PC-3 (cell line): ENCODE data around the gene USP32. TPM values are rescaled to one million over a fixed set of nuclear protein-coding genes. Genes with fewer than 3 reads are reported as not detected.
A peak's percentile ranks its signal among the peaks of the same experiment; 100 is the strongest.

Experiments
- ATAC-seq: fragments of 200-7000 bp; cut with Tn5 transposase; 2 replicates; pipeline ENCODE4 v1.9.1; 2020; ENCODE audit warnings: mild to moderate bottlenecking, moderate library complexity
- BruUV-seq: library from RNA; stranded (reverse); fragments of 400-500 nt; replicated peaks from 2 replicates; lab custom pipeline; 2021; lab: Mats Ljungman, UMichigan
- CTCF ChIA-PET: fragments of 300-600 bp; sonication (Branson Sonifier 250); formaldehyde crosslinking; loops from one replicate; lab custom pipeline; 2022; ENCODE audit warnings: antibody characterized with exemption; lab: Charles Lee
- POLR2A ChIA-PET: fragments of 300-600 bp; sonication (Branson Sonifier 250); formaldehyde crosslinking; loops from one replicate; lab custom pipeline; 2022; ENCODE audit warnings: antibody characterized with exemption; ENCODE audit not compliant: unreplicated experiment; lab: Charles Lee
- DNase-seq: peaks from one replicate; pipeline ENCODE4 v3.0.0-alpha.2; 2015
- H2AFZ ChIP-seq: fragments of 300-600 bp; sonication (generic); 2 replicates; pipeline ENCODE4 v1.6.0; 2016; ENCODE audit warnings: antibody characterized with exemption, low read length
- H3F3A ChIP-seq: fragments of 300-600 bp; sonication (generic); one replicate; pipeline ENCODE4 v1.6.0; 2017; ENCODE audit warnings: antibody characterized with exemption, low read length, control low read depth, mild to moderate bottlenecking; ENCODE audit not compliant: unreplicated experiment
- H3K27ac ChIP-seq: fragments of 300-600 bp; sonication (generic); 2 replicates; pipeline ENCODE4 v1.5.1; 2016; ENCODE audit warnings: mild to moderate bottlenecking, low read length
- H3K27me3 ChIP-seq: fragments of 300-600 bp; sonication (generic); 2 replicates; pipeline ENCODE4 v1.6.1; 2016; ENCODE audit warnings: low read length, mixed read lengths
- H3K36me3 ChIP-seq: fragments of 300-600 bp; sonication (generic); 2 replicates; pipeline ENCODE4 v1.6.1; 2016; ENCODE audit warnings: low read depth, mixed run types, low read length, mixed read lengths
- H3K4me1 ChIP-seq: fragments of 300-600 bp; sonication (generic); 2 replicates; pipeline ENCODE4 v1.5.1; 2016; ENCODE audit warnings: low read length; ENCODE audit not compliant: insufficient read depth
- H3K4me2 ChIP-seq: fragments of 300-600 bp; sonication (generic); 2 replicates; pipeline ENCODE4 v1.6.0; 2016; ENCODE audit warnings: low read length
- H3K4me3 ChIP-seq: fragments of 300-600 bp; sonication (generic); 2 replicates; pipeline ENCODE4 v1.5.1; 2016; ENCODE audit warnings: mild to moderate bottlenecking, low read length, mixed read lengths
- H3K79me2 ChIP-seq: fragments of 300-600 bp; sonication (generic); 2 replicates; pipeline ENCODE4 v1.6.1; 2017; ENCODE audit warnings: low read length, mixed read lengths
- H3K9ac ChIP-seq: fragments of 300-600 bp; sonication (generic); 2 replicates; pipeline ENCODE4 v1.6.0; 2016; ENCODE audit warnings: mild to moderate bottlenecking, low read length
- H3K9me2 ChIP-seq: fragments of 300-600 bp; sonication (generic); replicated peaks from 2 replicates; pipeline ENCODE4 v1.6.1; 2016; ENCODE audit warnings: mixed run types, low read length, mixed read lengths
- H3K9me3 ChIP-seq: fragments of 300-600 bp; sonication (generic); 2 replicates; pipeline ENCODE4 v1.6.1; 2016; ENCODE audit warnings: low read length, mixed read lengths
- H4K20me1 ChIP-seq: fragments of 300-600 bp; sonication (generic); 2 replicates; pipeline ENCODE4 v1.6.1; 2016; ENCODE audit warnings: low read length, mixed read lengths
- EZH2 ChIP-seq: fragments of 300-600 bp; sonication (generic); IDR thresholded peaks from one replicate; pipeline ENCODE4 v1.6.1; 2017; ENCODE audit warnings: antibody characterized with exemption, mild to moderate bottlenecking, low read length; ENCODE audit not compliant: unreplicated experiment
- EZH2phosphoT487 ChIP-seq: fragments of 300-600 bp; sonication (generic); IDR thresholded peaks from 2 replicates; pipeline ENCODE4 v1.6.1; 2018; ENCODE audit warnings: mild to moderate bottlenecking, antibody characterized with exemption, low read length, borderline replicate concordance
- intact Hi-C: fragments of 100-400 bp; cut with micrococcal nuclease; formaldehyde crosslinking; loops from 2 replicates; pipeline ENCODE4 v1.9.0; 2023
- total RNA-seq: library from RNA; depleted of rRNA; stranded (reverse); fragments of >200 nt; gene quantifications from 2 replicates; pipeline ENCODE4 v1.2.3, GENCODE V29; 2014
- TF ChIP-seq, protein P1 (sequence below): fragments of 300-600 bp; sonication (generic); conservative IDR thresholded peaks from 2 replicates; pipeline ENCODE4 v1.5.1; 2017; ENCODE audit warnings: antibody characterized with exemption, low read depth, mild to moderate bottlenecking, low read length

USP32 gene
- total RNA-seq, 1 experiment from 2014 or later, result 34.1 TPM

DNA sequence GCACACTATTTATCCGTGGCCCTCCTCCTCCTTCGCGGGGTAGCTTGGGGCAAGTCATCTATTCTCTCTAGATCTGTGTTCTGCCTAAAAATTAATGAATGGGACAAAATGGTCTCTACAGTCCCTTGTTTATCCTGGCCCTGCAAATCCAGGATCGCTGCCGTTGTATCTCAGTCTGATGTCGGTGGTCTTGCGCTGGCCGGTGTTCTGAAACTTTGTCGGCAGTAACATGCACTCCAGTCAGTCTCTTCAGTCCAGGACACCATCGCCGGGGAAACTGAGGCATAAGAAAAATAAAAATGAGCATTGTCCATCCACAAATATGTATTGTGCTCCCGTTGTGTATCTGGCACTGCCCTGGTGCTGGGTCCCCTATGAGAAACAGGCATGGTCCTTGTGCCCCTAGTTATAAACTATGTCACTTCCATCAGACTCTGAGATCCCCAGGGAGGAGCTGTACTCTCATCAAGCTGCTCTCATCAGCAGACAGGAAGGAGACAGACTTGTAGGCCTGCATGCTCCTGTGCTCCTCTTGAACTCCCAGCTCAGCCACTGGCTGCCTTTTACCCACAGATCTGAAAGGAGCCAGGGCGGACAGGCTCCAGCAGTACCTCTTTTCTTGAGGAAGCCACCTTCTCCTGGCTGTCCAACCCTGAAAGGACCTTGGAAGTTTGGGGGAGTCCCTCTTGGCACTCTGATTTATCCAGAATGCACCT, 255.8 kb downstream of the USP32 start:
- DNase-seq, result no peak
- H3K4me2 ChIP-seq, result peak overlapping the region; percentile 83
- ChIA-PET POLR2A (no interaction called here), CTCF (no interaction called here)
- H3K27me3 ChIP-seq, result peaks cover 4% of the 10 kb centered on the region; the same call in 1 of the 2 replicates
- no peaks in the 10 kb centered on the region for H3F3A ChIP-seq
- no peaks in the 10 kb centered on the region for H4K20me1 ChIP-seq
- H3K9me3 ChIP-seq, result no peaks in the 10 kb centered on the region
- intact Hi-C loops, result loop anchor here (1.0 to 2.0 kb wide), 2 partner anchors 7 to 57 kb away; partner anchors contain the start of gene HEATR6
- H3K36me3 ChIP-seq, result no peaks in the 10 kb centered on the region
- H3K4me3 ChIP-seq, result peak overlapping the region; percentile 77; the same call in 1 of the 2 replicates
- peaks cover 13% of the 10 kb centered on the region for H3K79me2 ChIP-seq
- no peaks in the 10 kb centered on the region for H3K9me2 ChIP-seq
- no TSS peak for BruUV-seq
- no peak for ATAC-seq
- H3K4me1 ChIP-seq, result peaks cover 9% of the 10 kb centered on the region
- H2AFZ ChIP-seq, result peak overlapping the region; percentile 79
- H3K9ac ChIP-seq, result no peak overlapping the region
- no peak overlapping the region for H3K27ac ChIP-seq
- TF ChIP-seq, protein P1, sequence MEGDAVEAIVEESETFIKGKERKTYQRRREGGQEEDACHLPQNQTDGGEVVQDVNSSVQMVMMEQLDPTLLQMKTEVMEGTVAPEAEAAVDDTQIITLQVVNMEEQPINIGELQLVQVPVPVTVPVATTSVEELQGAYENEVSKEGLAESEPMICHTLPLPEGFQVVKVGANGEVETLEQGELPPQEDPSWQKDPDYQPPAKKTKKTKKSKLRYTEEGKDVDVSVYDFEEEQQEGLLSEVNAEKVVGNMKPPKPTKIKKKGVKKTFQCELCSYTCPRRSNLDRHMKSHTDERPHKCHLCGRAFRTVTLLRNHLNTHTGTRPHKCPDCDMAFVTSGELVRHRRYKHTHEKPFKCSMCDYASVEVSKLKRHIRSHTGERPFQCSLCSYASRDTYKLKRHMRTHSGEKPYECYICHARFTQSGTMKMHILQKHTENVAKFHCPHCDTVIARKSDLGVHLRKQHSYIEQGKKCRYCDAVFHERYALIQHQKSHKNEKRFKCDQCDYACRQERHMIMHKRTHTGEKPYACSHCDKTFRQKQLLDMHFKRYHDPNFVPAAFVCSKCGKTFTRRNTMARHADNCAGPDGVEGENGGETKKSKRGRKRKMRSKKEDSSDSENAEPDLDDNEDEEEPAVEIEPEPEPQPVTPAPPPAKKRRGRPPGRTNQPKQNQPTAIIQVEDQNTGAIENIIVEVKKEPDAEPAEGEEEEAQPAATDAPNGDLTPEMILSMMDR, result no peak
- TF ChIP-seq EZH2phosphoT487 (no peak), EZH2 (no peak)

DNA sequence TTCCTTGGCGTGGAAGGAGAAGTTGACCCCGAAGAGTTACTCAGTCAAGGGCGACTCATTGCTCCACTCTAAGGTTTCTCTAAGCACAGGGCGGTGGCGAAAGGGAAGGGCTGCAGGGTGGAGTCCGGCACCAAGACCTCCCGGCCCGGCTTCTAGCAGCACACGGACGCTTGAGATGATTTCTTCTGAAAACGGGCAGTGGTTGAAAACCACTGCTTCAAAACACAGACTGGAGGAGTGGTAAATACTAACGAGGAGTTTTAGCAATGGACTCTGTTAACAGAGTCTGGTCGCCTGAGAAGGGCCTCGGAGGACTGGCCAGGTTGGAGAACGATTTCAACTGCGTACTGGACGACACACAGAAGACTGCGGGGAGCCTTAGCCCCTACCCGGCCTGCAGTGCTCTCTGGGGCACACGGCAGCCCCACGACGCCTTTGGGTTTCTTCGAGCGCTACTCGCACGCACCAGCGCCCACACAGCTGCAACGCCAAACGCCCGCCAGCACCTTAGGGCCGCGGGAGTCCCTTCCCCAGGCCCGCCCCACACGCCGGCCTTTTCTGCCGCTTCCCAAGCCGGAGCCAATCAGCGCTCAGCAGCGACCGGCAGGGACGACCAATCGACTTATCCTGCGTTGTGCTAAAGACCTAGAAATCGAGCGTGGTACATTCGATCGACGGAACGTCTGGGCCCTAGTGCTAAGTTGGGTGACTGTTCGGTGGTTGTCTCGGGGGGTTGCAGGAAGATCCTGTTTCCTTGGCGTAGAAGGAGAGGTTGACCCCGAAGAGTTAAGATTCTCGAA, 256.6 kb downstream of the USP32 start:
- BruUV-seq, result TSS peak; percentile 66
- ATAC-seq, result peak; percentile 97
- Histone ChIP-seq H4K20me1 (no peaks in the 10 kb centered on the region), H3K9me2 (no peaks in the 10 kb centered on the region), H3K4me3 (peak overlapping the region; percentile 77), H3K4me1 (peaks cover 9% of the 10 kb centered on the region), H3K79me2 (peaks cover 13% of the 10 kb centered on the region), H3K9me3 (no peaks in the 10 kb centered on the region), H3K9ac (peak overlapping the region; percentile 63), H3K27ac (peak overlapping the region; percentile 1), H3K4me2 (peak overlapping the region; percentile 83), H3K36me3 (no peaks in the 10 kb centered on the region), H3F3A (no peaks in the 10 kb centered on the region), H2AFZ (peak overlapping the region; percentile 79), H3K27me3 (peaks cover 3% of the 10 kb centered on the region; the same call in 1 of the 2 replicates)
- POLR2A ChIA-PET, result no interaction called here
- intact Hi-C loops, result loop anchor here (1.0 to 2.0 kb wide), 2 partner anchors 8 to 57 kb away; partner anchors contain the start of gene HEATR6
- CTCF ChIA-PET, result no interaction called here
- TF ChIP-seq, protein P1, result no peak
- TF ChIP-seq EZH2, result no peak
- DNase-seq, result peak; percentile 97
